ENCODE measurements around the gene ZSCAN12. TPM values are rescaled to one million over a fixed set of nuclear protein-coding genes. Genes with fewer than 3 reads are reported as not detected.

ZSCAN12 gene
- total RNA-seq, 2 donors from 2014 or later: 10.5 to 12.8 TPM

DNA sequence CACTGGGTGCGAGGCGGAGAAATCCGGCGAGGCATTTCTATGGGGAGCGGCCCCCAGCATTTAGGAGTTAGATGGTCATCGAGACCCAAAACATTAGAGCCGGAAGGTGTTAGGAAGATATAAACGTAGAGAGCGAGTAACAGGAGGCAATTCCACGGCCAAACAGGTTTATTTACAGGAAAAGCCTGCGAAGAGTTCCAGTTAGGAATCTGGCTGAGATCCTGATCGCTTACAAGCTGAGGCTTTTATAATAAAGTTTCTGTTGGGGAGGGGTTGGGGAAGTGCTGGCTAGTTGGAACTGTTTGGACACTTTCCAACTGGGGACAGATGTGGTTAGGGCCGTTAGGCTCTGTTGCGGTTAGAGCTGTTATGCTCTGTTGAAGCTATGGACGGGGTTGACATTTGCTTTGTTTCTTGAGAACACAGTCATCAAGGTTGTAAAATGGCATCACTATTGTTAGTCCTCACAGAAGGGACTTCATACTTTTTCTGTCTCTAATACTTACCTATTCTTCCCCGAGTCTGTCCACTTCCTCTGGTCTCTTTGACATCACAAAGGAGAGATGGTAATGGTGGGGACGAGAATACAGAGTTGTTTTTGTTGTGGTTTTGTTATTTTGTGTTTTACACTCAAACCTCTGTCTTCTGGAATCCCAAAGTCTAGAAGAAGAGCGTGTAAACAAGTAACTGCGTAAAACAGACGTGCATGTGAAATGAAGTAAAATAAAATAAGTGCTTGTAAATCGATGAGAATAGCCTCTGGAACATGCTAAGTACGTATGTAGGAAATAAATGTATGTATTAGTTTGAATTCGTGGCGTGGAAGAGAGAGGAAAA is 63.0 kb downstream of the ZSCAN12 start:
- no peaks in the 10 kb centered on the region for H3K9me3 ChIP-seq (ENCODE audit: control insufficient read depth, low read length)
- H3K36me3 Mint-ChIP-seq (ENCODE audit: low read depth): no peaks in the 10 kb centered on the region
- H3K27me3 Mint-ChIP-seq (ENCODE audit: insufficient read depth): peaks cover 9% of the 10 kb centered on the region
- H3K9ac ChIP-seq (ENCODE audit: extremely low read depth, low read length, poor library complexity, severe bottlenecking): peak overlapping the region; percentile 97
- no peak overlapping the region for H3K4me3 Mint-ChIP-seq
- TF ChIP-seq, protein P1, sequence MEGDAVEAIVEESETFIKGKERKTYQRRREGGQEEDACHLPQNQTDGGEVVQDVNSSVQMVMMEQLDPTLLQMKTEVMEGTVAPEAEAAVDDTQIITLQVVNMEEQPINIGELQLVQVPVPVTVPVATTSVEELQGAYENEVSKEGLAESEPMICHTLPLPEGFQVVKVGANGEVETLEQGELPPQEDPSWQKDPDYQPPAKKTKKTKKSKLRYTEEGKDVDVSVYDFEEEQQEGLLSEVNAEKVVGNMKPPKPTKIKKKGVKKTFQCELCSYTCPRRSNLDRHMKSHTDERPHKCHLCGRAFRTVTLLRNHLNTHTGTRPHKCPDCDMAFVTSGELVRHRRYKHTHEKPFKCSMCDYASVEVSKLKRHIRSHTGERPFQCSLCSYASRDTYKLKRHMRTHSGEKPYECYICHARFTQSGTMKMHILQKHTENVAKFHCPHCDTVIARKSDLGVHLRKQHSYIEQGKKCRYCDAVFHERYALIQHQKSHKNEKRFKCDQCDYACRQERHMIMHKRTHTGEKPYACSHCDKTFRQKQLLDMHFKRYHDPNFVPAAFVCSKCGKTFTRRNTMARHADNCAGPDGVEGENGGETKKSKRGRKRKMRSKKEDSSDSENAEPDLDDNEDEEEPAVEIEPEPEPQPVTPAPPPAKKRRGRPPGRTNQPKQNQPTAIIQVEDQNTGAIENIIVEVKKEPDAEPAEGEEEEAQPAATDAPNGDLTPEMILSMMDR (conservative IDR thresholded peaks at IDR 0.05): no peak
- peak overlapping the region; percentile 95 for H3K4me3 ChIP-seq (ENCODE audit: low read length)
- peak overlapping the region; percentile 100 for H3K27ac ChIP-seq (ENCODE audit: low read depth, low read length)
- DNase-seq: no peak
- WGBS, 2 experiments (ENCODE audit: insufficient coverage in 1 of 2, insufficient read length in 1 of 2): 18 to 20% methylated on average over 14 to 24 of the region's 24 CpGs
- H3K9me3 Mint-ChIP-seq: no peaks in the 10 kb centered on the region
- no peaks in the 10 kb centered on the region for H3K4me1 ChIP-seq (ENCODE audit: control insufficient read depth, insufficient read depth, low read length)
- H3K27me3 ChIP-seq (ENCODE audit: control insufficient read depth, insufficient read depth, low read length, poor library complexity, severe bottlenecking): no peaks in the 10 kb centered on the region
- H3K36me3 ChIP-seq (ENCODE audit: control insufficient read depth, insufficient read depth, low read length): no peaks in the 10 kb centered on the region
- H3K4me1 Mint-ChIP-seq: peaks cover 4% of the 10 kb centered on the region
- H3K27ac Mint-ChIP-seq: no peak overlapping the region

DNA sequence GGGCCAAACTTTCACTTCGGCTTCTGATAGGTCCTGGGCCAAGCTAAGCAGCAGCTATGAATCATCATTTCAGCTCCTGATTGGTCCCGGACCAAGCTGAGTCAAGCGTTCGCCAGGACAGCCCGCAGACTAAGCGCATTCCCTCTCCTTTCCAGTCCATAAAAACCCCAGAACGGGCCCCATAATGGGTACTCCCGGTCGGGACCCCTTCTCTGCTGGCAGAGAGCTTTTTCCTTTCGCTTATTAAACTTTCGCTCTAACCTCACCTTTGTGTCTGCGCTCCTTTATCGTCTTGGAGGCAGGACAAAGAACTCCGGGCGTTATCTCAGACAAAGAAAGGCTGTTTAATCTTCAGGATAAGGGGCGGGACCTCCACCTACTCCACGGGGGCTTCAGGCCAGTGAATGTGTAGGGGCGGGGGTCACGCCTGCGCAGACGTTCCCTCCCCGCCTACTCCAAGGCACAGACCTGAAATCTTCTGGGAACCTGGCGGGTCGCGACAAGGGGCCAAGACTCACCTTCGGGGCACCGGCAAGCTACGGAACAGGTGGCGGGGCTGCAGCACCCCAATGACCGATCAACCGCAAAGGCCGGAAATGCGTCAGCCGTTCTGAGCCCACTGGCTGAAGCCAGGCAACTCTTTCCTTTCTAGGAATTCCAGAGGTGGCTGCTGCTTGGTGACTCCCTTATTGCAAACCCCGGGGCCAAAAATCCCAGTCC is 63.8 kb downstream of the ZSCAN12 start, which contains the start of gene ZSCAN31:
ZSCAN31 (minus strand) TSS at position 585 of the 720 bp plus-strand sequence. CDS start 6,465 bp downstream, outside the sequence.
- Mint-ChIP-seq H3K4me3 (no peak within 1 kb of the TSS), H3K4me1 (peaks cover 4% of the 10 kb centered on the region), H3K27ac (no peak within 1 kb of the TSS), H3K27me3 (ENCODE audit: insufficient read depth) (peaks cover 2% of the 10 kb centered on the region), H3K9me3 (peaks cover 3% of the 10 kb centered on the region), H3K36me3 (ENCODE audit: low read depth) (no peaks in the 10 kb centered on the region)
- DNase-seq: peak; percentile 97
- peak within 1 kb of the TSS; percentile 95 for H3K4me3 ChIP-seq (ENCODE audit: low read length)
- no peaks in the 10 kb centered on the region for H3K27me3 ChIP-seq (ENCODE audit: control insufficient read depth, insufficient read depth, low read length, poor library complexity, severe bottlenecking)
- 1% methylated on average over 15 to 35 of the region's 35 CpGs for WGBS, 2 experiments (ENCODE audit: insufficient coverage in 1 of 2, insufficient read length in 1 of 2)
- H3K9ac ChIP-seq (ENCODE audit: extremely low read depth, low read length, poor library complexity, severe bottlenecking): peak within 1 kb of the TSS; percentile 97
- no peaks in the 10 kb centered on the region for H3K9me3 ChIP-seq (ENCODE audit: control insufficient read depth, low read length)
- no peaks in the 10 kb centered on the region for H3K4me1 ChIP-seq (ENCODE audit: control insufficient read depth, insufficient read depth, low read length)
- TF ChIP-seq, protein P1 (conservative IDR thresholded peaks at IDR 0.05): no peak
- peak within 1 kb of the TSS; percentile 100 for H3K27ac ChIP-seq (ENCODE audit: low read depth, low read length)
- H3K36me3 ChIP-seq (ENCODE audit: control insufficient read depth, insufficient read depth, low read length): no peaks in the 10 kb centered on the region

DNA sequence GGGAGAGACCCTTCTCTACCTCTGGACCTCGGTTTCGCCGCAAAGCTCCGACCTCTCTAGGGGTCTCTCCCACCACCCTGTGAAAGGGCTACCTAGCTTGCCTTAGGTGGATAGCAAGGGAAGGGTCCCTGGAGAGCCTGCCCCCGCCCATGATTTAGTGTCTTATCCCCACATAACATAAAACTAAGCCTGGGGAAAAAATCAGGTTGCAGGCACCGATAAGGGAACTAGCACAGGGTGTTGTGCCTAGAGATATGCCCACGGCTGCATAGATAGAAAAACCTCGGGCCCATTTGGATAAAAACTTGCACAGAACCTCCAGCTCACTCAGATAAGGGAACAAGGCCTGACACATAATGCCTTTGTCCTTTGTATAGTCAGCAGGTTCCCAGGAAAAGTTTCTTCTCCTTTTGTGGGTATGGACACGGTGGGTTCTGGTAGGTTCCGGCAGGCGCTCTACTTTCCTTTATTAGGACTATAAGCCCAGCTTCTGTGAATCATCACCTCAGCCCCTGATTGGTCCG is 64.4 kb downstream of the ZSCAN12 start:
- TF ChIP-seq, protein P1 (conservative IDR thresholded peaks at IDR 0.05): no peak
- H3K36me3 ChIP-seq (ENCODE audit: control insufficient read depth, insufficient read depth, low read length): no peaks in the 10 kb centered on the region
- H3K4me3 ChIP-seq (ENCODE audit: low read length): peak overlapping the region; percentile 95
- Mint-ChIP-seq H3K36me3 (ENCODE audit: low read depth) (no peaks in the 10 kb centered on the region), H3K4me1 (peaks cover 4% of the 10 kb centered on the region), H3K4me3 (no peak overlapping the region), H3K27me3 (ENCODE audit: insufficient read depth) (no peaks in the 10 kb centered on the region), H3K27ac (no peak overlapping the region), H3K9me3 (peaks cover 4% of the 10 kb centered on the region)
- peak overlapping the region; percentile 97 for H3K9ac ChIP-seq (ENCODE audit: extremely low read depth, low read length, poor library complexity, severe bottlenecking)
- DNase-seq: no peak
- H3K9me3 ChIP-seq (ENCODE audit: control insufficient read depth, low read length): no peaks in the 10 kb centered on the region
- H3K4me1 ChIP-seq (ENCODE audit: control insufficient read depth, insufficient read depth, low read length): no peaks in the 10 kb centered on the region
- H3K27ac ChIP-seq (ENCODE audit: low read depth, low read length): peak overlapping the region; percentile 100
- H3K27me3 ChIP-seq (ENCODE audit: control insufficient read depth, insufficient read depth, low read length, poor library complexity, severe bottlenecking): no peaks in the 10 kb centered on the region
- 35 to 55% methylated on average over 6 to 12 of the region's 12 CpGs for WGBS, 2 experiments (ENCODE audit: insufficient coverage in 1 of 2, insufficient read length in 1 of 2)

All from endodermal cell (in vitro differentiated cells).